Peyer's patch (tissue), 4 donors: Measurements from ENCODE around the gene GADD45GIP1. TPM values are rescaled to one million over a fixed set of nuclear protein-coding genes. Genes with fewer than 3 reads are reported as not detected.
"Not testable (repeated sequence)": the region's sequence is repeated elsewhere in the genome, so short reads cannot be mapped to it uniquely, and the experiment has no call there.

ENCODE experiments used
- DNase-seq, 3 donors: peaks; one replicate each; pipeline ENCODE4 v3.0.0-alpha.2; 2017 to 2019
- H3K27ac ChIP-seq, 4 donors: fragments of 200-600 bp; sonication (generic); one replicate each; pipeline ENCODE4 v1.5.1; 2016 to 2019
- H3K27me3 ChIP-seq, 2 donors: fragments of 200-600 bp; sonication (generic); one replicate each; pipeline ENCODE4 v1.5.1; 2019
- H3K36me3 ChIP-seq, 3 donors: fragments of 200-600 bp; sonication (generic); one replicate each; pipeline ENCODE4 v1.5.1; 2016 to 2019
- H3K4me1 ChIP-seq, 4 donors: fragments of 200-600 bp; sonication (generic); one replicate each; pipeline ENCODE4 v1.5.1; 2016 to 2019
- H3K4me3 ChIP-seq, 4 donors: fragments of 200-600 bp; sonication (generic); 1 replicate in 3 of 4; 2 replicates in 1 of 4; pipeline ENCODE4 v1.5.1; 2016 to 2019; ENCODE audit warnings: mild to moderate bottlenecking in 1 of 4
- H3K9me3 ChIP-seq, 4 donors: fragments of 200-600 bp; sonication (generic); one replicate each; pipeline ENCODE4 v1.5.1; 2016 to 2019; ENCODE audit warnings: mild to moderate bottlenecking in 1 of 4
- POLR2A ChIP-seq, 2 donors: fragments of 450-650 bp; IDR thresholded peaks; one replicate each; pipeline ENCODE4 v1.5.1; 2017; ENCODE audit warnings: antibody characterized with exemption in 2 of 2, mild to moderate bottlenecking in 2 of 2, moderate library complexity in 2 of 2
- total RNA-seq, 4 donors: library from RNA; depleted of rRNA; stranded (reverse); fragments of >200 nt; gene quantifications; one replicate each; pipeline ENCODE4 v1.1.0, GENCODE V29; 2016
- TF ChIP-seq, protein P1 (sequence below), 6 experiments: fragments of 450-650 bp in 4 of 6; fragments of 200-600 bp in 2 of 6; sonication (generic) in 1 of 6; IDR thresholded peaks; one replicate each; pipeline ENCODE4 v1.5.1; 2017 to 2019; ENCODE audit warnings: antibody characterized with exemption in 6 of 6, mild to moderate bottlenecking in 3 of 6, moderate library complexity in 1 of 6

GADD45GIP1 gene
- total RNA-seq, 4 donors from 2014 or later, result 12.5 to 43.7 (median 15.6) TPM

- Histone ChIP-seq H3K27ac (no peak overlapping the region), H3K36me3 (no peaks in the 10 kb centered on the region), H3K4me3 (peak overlapping the region in 3 of 4 donors; percentile 24 to 38 (median 36)), H3K4me1 (peaks cover 8 to 29% (median 15%) of the 10 kb centered on the region in 4 donors), H3K27me3 (no peaks in the 10 kb centered on the region), H3K9me3 (no peaks in the 10 kb centered on the region)
- peak; percentile 72 to 91 (median 88) for DNase-seq
- TF ChIP-seq POLR2A (IDR thresholded peaks at IDR 0.05), result no peak
- TF ChIP-seq, protein P1, sequence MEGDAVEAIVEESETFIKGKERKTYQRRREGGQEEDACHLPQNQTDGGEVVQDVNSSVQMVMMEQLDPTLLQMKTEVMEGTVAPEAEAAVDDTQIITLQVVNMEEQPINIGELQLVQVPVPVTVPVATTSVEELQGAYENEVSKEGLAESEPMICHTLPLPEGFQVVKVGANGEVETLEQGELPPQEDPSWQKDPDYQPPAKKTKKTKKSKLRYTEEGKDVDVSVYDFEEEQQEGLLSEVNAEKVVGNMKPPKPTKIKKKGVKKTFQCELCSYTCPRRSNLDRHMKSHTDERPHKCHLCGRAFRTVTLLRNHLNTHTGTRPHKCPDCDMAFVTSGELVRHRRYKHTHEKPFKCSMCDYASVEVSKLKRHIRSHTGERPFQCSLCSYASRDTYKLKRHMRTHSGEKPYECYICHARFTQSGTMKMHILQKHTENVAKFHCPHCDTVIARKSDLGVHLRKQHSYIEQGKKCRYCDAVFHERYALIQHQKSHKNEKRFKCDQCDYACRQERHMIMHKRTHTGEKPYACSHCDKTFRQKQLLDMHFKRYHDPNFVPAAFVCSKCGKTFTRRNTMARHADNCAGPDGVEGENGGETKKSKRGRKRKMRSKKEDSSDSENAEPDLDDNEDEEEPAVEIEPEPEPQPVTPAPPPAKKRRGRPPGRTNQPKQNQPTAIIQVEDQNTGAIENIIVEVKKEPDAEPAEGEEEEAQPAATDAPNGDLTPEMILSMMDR (IDR thresholded peaks at IDR 0.05), result peak; percentile 90 to 99 (median 96)
Observed at GRCh38 chr19:12983542-12984142, 26.6 kb upstream of the GADD45GIP1 start.

DNA sequence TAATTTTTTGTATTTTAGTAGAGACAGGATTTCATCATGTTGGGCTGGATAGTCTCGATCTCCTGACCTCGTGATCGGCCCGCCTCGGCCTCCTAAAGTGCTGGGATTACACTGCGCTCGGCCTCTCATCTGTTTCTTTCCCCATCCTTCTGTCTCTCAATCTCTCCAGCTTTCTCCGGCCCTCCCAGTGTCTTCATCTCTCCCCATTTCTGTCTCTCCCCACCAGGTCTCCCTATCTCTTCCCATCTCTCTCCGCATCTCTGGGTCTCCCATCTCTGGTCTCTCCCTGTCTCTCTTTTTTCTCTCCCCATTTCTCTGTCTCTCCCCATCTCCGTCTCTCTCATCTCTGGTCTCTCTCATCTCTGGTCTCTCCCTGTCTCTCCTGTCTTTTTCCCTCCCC, 26.1 kb upstream of the GADD45GIP1 start:
- no peaks in the 10 kb centered on the region for H3K27me3 ChIP-seq
- H3K4me3 ChIP-seq, result peak overlapping the region in 3 of 4 donors; percentile 24 to 38 (median 36)
- no peak for TF ChIP-seq POLR2A (IDR thresholded peaks at IDR 0.05)
- TF ChIP-seq, protein P1 (IDR thresholded peaks at IDR 0.05), result no peak
- H3K27ac ChIP-seq, result no peak overlapping the region
- no peak for DNase-seq
- no peaks in the 10 kb centered on the region for H3K36me3 ChIP-seq
- peaks cover 8 to 29% (median 15%) of the 10 kb centered on the region in 4 donors for H3K4me1 ChIP-seq
- H3K9me3 ChIP-seq, result no peaks in the 10 kb centered on the region

GRCh38 chr19:12982648-12983047, 25.6 kb upstream of the GADD45GIP1 start:
- TF ChIP-seq POLR2A (IDR thresholded peaks at IDR 0.05), result no peak
- TF ChIP-seq, protein P1 (IDR thresholded peaks at IDR 0.05), result no peak
- Histone ChIP-seq H3K9me3 (no peaks in the 10 kb centered on the region), H3K27me3 (no peaks in the 10 kb centered on the region), H3K4me1 (peaks cover 11 to 29% (median 15%) of the 10 kb centered on the region in 4 donors), H3K4me3 (no peak overlapping the region), H3K27ac (no peak overlapping the region), H3K36me3 (no peaks in the 10 kb centered on the region)
- DNase-seq, result no peak

DNA sequence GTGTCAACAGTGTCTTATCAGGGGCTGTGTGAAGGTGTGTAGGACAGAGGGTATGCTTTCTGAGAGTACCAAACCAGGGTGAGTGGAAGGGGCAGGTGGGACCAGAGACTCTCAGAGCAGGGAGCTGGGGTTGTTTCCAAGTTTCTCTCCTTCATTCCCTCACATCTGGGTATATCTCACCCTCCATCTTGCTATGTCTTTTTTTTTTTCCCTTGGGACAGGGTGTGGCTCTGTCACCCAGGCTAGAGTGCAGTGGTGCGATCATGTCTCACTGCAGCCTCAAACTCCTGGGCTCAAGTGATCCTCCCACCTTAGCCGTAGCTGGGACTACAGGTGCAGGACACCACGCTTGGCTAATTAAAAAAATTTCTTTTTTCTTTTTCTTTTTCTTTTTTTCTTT, 23.0 kb upstream of the GADD45GIP1 start:
- Histone ChIP-seq H3K4me1 (peaks cover 6 to 17% (median 12%) of the 10 kb centered on the region in 4 donors), H3K27me3 (no peaks in the 10 kb centered on the region), H3K4me3 (no peak overlapping the region), H3K9me3 (no peaks in the 10 kb centered on the region), H3K27ac (no peak overlapping the region), H3K36me3 (no peaks in the 10 kb centered on the region)
- DNase-seq, result no peak
- TF ChIP-seq, protein P1 (IDR thresholded peaks at IDR 0.05), result no peak
- no peak for TF ChIP-seq POLR2A (IDR thresholded peaks at IDR 0.05)

- not testable (repeated sequence) for H3K27ac ChIP-seq, DNase-seq, H3K4me1 ChIP-seq, H3K4me3 ChIP-seq, H3K27me3 ChIP-seq, H3K36me3 ChIP-seq, H3K9me3 ChIP-seq
Observed at GRCh38 chr19:12976109-12976508, 19.1 kb upstream of the GADD45GIP1 start.

GRCh38 chr19:12975221-12975741, 18.3 kb upstream of the GADD45GIP1 start:
- H3K4me3 ChIP-seq, result no peak overlapping the region
- H3K27ac ChIP-seq, result no peak overlapping the region
- DNase-seq, result no peak
- peaks cover 0 to 4% (median 0%) of the 10 kb centered on the region in 4 donors for H3K4me1 ChIP-seq
- TF ChIP-seq, protein P1 (IDR thresholded peaks at IDR 0.05), result no peak
- no peak for TF ChIP-seq POLR2A (IDR thresholded peaks at IDR 0.05)
- H3K27me3 ChIP-seq, result no peaks in the 10 kb centered on the region
- no peaks in the 10 kb centered on the region for H3K9me3 ChIP-seq
- no peaks in the 10 kb centered on the region for H3K36me3 ChIP-seq
